HG02610 (cell line): ENCODE data around the gene TSPAN1.
"Not testable (repeated sequence)": the region's sequence is repeated elsewhere in the genome, so short reads cannot be mapped to it uniquely, and the experiment has no call there.

Source experiments
- ATAC-seq: cut with Tn5 transposase; IDR thresholded peaks from one replicate; pipeline ENCODE4 v1.9.1; 2021; ENCODE audit warnings: mild to moderate bottlenecking, moderate library complexity; ENCODE audit not compliant: unreplicated experiment

The TSPAN1 gene

DNA sequence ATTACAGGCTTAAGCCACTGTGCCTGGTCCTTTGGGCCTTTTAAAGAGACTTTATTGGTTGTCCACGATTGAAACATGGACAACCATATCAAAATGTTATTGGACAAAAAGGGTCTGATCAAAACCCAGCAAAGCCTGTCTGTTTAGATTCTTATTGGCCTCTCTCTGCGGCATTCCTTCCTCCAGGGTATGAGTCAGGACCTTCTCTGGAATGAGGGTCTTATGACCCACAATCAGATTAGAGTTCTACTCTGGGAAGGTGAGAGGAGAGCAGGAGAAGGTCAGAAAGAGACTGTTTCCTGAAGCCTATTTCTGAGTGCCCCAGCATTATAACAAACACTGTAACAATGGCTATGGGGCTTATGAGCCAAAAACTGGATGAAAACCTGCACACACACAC lies 36.2 kb downstream of the TSPAN1 start:
- ATAC-seq = no peak

DNA sequence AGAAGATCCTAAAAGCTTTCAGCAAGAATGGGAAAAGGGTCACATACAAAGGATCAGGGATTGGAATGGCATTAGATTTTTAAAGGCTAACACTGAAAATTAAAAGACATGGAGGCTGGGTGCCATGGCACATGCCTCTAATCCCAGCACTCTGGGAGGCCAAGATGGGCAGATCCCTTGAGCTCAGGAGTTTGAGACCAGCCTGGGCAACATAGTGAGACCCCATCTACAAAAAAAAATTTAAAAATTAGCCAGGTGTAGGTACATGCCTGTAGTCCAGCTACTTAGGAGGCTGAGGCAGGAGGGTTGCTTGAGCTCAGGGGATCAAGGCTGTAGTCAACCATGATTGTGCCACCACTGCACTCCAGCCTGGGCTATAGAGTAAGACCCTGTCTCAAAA lies 40.6 kb downstream of the TSPAN1 start:
- no peak for ATAC-seq

DNA sequence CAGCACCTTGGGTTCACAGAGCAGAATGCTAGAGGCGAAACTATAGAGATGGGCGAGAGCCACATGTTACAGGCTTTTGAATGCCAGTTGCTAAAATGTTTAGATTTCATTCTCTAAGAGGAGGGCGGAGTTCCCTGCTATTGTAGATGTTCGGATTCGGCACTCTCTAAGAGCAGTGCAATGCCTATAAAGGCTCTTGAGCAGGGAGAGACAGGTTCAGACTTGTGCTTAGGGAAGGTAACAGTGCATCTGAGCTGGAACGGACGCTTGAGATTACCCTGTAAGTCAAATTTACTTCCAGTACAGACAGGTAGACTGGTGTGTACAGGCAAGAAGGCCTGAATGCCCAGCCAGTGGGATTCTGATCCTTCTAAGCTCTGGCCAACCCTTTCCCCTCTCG lies 43.6 kb downstream of the TSPAN1 start:
- no peak for ATAC-seq

DNA sequence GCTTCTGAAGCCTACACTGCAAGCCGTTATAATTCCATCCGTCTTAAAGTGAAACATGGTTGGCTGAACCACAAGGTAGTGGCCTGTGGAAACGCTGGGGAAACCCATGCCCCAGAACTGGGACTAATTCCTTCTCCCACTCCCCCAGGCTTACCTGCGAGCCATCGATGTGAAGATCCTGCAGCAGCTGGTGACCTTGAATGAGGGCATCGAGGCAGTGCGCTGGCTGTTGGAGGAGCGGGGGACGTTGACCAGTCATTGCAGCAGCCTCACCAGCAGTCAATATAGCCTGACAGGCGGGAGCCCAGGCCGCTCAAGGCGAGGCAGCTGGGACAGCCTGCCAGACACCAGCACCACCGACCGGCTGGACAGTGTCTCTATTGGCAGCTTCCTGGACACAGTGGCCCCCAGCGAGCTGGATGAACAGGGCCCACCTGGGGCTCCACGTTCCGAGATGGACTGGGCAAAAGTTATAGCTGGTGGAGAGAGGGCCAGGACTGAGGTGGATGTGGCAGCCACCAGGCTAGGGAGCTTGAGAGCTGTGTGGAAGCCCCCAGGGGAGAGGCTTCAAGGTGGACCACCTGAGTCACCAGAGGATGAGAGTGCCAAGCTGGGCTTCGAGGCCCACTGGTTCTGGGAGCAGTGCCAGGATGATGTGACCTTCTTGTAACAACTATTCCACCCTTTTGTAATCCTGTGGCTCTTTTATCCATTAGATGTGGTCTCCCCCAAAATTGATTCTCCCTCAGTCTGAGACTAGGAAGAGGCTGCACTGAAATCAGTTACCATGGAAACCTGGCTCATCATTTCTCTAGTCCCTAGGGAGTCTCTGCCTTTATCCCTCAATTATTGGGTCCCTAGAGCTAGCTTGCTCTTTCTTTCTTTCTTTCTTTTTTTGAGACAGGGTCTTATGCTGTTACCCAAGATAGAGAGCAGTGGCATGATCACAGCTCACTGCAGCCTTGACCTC lies 44.9 kb downstream of the TSPAN1 start:
- ATAC-seq = no peak

DNA sequence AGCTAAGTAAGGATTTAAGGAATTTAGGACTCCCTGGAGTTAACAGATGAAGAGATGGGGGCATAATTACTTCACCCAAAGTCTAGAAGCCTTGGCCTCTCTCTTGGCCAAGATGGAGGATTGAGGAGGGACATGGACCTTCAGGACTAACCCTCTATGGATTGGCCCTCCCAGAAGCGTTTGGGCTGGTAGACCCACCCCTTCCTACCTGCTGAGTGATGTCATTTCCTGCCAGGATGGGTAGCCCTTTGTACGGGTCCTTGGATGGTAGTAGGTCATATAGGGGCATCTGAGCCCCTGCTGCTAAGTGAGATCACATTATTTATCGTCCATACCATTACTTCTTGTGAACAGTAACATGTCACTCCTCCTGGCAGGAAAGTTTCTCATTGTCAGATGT lies 45.9 kb downstream of the TSPAN1 start:
- no peak for ATAC-seq

DNA sequence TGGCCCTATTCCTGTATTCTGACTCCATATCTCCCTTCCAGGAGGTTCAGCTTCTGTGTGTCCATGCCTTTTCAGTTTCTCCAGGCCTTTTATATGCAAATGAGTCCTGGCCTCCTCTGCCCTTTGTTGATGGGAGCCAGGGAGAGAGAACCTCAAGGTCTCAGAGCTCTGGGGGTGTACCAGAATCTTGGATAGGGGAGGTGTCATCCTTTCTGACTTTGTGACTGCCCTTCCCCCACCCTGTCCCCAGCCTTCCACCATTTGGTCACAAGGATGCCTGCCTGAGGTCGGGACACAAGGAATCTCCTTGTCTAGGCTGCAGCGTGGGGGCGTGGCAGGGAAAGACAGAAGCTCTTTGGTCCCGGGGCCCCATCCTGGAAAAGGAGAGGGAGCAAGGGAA lies 46.9 kb downstream of the TSPAN1 start:
- no peak for ATAC-seq

DNA sequence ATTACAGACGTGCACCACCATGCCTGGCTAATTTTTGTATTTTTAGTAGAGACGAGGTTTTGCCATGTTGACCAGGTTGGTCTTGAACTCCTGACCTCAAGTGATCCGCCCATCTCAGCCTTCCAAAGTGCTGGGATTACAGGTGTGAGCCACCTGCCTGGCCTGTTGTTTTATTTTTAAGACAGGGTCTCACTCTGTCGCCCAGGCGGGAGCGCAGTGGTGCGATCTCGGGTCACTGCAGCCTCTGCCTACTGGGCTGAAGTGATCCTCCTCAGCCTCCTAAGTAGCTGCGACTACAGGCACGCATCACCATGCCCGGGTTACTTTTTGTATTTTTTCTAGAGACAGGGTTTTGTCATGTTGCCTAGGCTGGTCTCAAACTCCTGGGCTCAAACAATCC lies 48.2 kb downstream of the TSPAN1 start:
- ATAC-seq = not testable (repeated sequence)

DNA sequence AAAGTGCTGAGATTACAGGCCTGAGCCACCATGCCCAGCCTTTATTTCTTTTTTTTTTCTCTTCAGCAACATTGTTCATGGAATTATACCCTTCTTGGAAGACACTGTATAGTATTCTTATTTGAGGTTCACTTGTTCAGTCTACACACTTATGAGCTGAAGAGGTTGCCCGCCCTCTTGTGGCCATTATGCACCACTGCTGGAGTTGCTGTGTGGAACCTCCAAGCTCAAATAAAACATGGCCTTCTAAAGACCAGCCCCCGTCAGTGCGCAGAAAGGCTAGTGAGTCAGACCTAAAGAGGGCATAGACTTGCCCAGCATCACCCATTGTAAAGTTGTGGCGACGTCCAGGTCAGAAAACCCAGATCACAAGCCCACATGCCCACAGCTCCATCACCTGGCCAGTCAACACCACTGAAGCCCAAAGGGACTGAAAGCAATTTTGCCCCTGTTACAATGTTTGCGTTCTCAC lies 48.6 kb downstream of the TSPAN1 start:
- peak; percentile 80 for ATAC-seq

DNA sequence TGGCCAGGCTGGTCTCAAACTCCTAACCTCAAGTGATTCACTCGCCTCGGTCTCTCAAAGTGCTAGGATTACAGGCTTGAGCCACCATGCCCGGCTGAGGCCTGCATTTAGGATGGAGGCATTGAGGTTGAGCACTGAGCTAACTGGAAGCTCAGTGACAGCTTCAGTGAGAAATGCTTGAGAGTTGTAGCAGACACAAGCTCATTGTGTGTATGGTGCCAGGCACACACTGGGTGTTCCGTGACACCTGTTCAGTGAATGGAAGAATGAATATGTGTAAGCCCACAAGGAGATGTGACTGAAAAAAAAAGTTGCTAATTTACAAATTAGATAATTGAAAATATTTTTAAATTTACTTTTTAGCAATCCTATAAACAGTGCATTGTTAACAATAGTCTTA lies 50.1 kb downstream of the TSPAN1 start:
- no peak for ATAC-seq

DNA sequence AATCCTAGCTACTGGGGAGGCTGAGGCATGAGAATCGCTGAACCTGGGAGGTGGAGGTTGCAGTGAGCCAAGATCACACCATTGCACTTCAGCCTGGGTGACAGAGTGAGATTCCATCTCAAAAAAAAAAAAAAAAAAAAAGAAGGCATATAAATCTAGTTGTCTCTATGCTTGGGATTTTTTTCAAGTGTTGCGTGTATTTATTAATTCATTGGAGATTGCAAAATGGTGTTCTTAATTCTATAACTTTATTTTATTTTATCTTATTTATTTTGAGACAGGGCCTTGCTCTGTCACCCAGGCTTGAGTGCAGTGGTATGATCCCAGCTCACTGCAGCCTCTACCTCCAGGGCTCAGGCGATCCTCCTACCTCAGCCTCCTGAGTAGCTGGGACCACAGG lies 56.3 kb downstream of the TSPAN1 start:
- ATAC-seq = not testable (repeated sequence)
